OCI-LY7 (cell line): Measurements from ENCODE around the gene CATSPER3.

Source experiments
- EZH2phosphoT487 ChIP-seq: fragments of 200-600 bp; sonication (generic); IDR thresholded peaks from 2 replicates; pipeline ENCODE4 v1.6.1; 2018; ENCODE audit warnings: low read depth, borderline replicate concordance, mild to moderate bottlenecking, mixed run types, antibody characterized with exemption, low read length, moderate library complexity, mixed read lengths
- TF ChIP-seq, protein P1 (sequence below): fragments of 200-600 bp; sonication (generic); conservative IDR thresholded peaks from 2 replicates; pipeline ENCODE4 v1.5.1; 2014; ENCODE audit warnings: mild to moderate bottlenecking, antibody characterized with exemption, low read length, moderate library complexity, mixed read lengths

DNA sequence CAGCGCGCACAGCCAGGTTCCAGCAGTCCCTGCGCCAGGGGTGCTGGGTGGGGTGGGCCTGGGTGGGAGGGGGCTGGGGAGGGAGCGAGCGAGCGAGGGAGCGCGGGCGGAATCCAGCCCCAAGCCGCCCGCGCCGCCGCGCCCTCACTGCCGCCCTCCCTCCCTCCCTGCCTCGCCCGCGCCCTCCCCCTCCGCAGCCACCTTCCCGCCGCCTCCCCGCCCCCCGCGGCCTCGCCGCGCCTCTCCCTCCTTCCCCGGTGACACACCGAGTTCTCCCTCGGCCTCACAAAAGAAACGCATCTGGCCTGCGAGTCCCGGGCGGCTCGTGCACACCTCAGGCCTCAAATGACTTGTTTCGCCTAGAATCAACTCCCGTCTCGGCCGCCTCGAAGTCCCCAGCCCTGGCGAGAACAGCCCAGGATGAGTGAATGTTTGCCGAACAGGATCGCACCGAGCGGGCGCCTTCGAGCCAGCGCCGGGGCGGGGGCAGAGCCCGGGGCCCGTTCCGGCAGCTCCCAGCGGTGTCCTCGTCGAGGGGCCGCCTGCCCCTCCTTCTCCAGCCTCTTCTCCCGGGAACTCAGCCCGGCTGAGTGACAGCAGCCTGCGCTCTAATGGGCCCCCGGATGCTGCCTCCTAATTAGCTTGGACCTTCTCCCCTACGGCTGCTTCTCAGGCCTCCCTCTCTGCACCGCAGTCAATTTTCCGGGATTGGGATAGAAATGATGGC, 66.7 kb downstream of the CATSPER3 start:
- TF ChIP-seq, protein P1, sequence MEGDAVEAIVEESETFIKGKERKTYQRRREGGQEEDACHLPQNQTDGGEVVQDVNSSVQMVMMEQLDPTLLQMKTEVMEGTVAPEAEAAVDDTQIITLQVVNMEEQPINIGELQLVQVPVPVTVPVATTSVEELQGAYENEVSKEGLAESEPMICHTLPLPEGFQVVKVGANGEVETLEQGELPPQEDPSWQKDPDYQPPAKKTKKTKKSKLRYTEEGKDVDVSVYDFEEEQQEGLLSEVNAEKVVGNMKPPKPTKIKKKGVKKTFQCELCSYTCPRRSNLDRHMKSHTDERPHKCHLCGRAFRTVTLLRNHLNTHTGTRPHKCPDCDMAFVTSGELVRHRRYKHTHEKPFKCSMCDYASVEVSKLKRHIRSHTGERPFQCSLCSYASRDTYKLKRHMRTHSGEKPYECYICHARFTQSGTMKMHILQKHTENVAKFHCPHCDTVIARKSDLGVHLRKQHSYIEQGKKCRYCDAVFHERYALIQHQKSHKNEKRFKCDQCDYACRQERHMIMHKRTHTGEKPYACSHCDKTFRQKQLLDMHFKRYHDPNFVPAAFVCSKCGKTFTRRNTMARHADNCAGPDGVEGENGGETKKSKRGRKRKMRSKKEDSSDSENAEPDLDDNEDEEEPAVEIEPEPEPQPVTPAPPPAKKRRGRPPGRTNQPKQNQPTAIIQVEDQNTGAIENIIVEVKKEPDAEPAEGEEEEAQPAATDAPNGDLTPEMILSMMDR = no peak
- TF ChIP-seq EZH2phosphoT487 = no peak
